Suprapubic skin (tissue), 4 donors: ENCODE measurements around the gene SPRYD3. TPM values are rescaled to one million over a fixed set of nuclear protein-coding genes. Genes with fewer than 3 reads are reported as not detected.
A peak's percentile ranks its signal among the peaks of the same experiment; 100 is the strongest.

Experiments
- DNase-seq, 2 donors: peaks; one replicate each; pipeline ENCODE4 v3.0.0-alpha.2; 2019; ENCODE audit warnings: low spot score in 2 of 2
- H3K27ac ChIP-seq: fragments of 200-600 bp; sonication (generic); one replicate; pipeline ENCODE4 v1.5.1; 2019
- H3K27me3 ChIP-seq: fragments of 200-600 bp; sonication (generic); one replicate; pipeline ENCODE4 v1.5.1; 2019
- H3K36me3 ChIP-seq: fragments of 200-600 bp; sonication (generic); one replicate; pipeline ENCODE4 v1.5.1; 2019
- H3K4me1 ChIP-seq: fragments of 200-600 bp; sonication (generic); one replicate; pipeline ENCODE4 v1.5.1; 2019
- H3K4me3 ChIP-seq: fragments of 200-600 bp; sonication (generic); one replicate; pipeline ENCODE4 v1.5.1; 2019; ENCODE audit warnings: mild to moderate bottlenecking
- H3K9me3 ChIP-seq: fragments of 200-600 bp; sonication (generic); one replicate; pipeline ENCODE4 v1.5.1; 2019
- EP300 ChIP-seq: sonication (generic); formaldehyde crosslinking; IDR thresholded peaks from one replicate; pipeline ENCODE4 v1.6.1; 2017; ENCODE audit warnings: antibody characterized with exemption
- POLR2A ChIP-seq, 2 donors: fragments of 450-650 bp; IDR thresholded peaks; one replicate each; pipeline ENCODE4 v1.6.1; 2017; ENCODE audit warnings: antibody characterized with exemption in 2 of 2, mild to moderate bottlenecking in 2 of 2, moderate library complexity in 2 of 2
- POLR2AphosphoS5 ChIP-seq, 3 donors: sonication (generic); formaldehyde crosslinking; IDR thresholded peaks; one replicate each; pipeline ENCODE4 v1.6.1; 2017; ENCODE audit warnings: antibody characterized with exemption in 3 of 3
- WGBS: methylation state at CpG from one replicate; pipeline ENCODE4 v1.1.5; 2018; 5-methylcytosine and 5-hydroxymethylcytosine counted together
- total RNA-seq, 4 donors: library from RNA; depleted of rRNA; stranded (reverse); fragments of >200 nt; gene quantifications; one replicate each; pipeline ENCODE4 v1.1.0, GENCODE V29; 2016
- TF ChIP-seq, protein P1 (sequence below), 2 donors: fragments of 200-600 bp in 1 of 2; fragments of 450-650 bp in 1 of 2; sonication (generic) in 1 of 2; IDR thresholded peaks; one replicate each; pipeline ENCODE4 v1.5.1; 2016 to 2019; ENCODE audit warnings: antibody characterized with exemption in 2 of 2, mild to moderate bottlenecking in 1 of 2, moderate library complexity in 1 of 2

Gene SPRYD3
- total RNA-seq, 4 donors from 2014 or later = 26.4 to 44.0 (median 34.4) TPM

DNA sequence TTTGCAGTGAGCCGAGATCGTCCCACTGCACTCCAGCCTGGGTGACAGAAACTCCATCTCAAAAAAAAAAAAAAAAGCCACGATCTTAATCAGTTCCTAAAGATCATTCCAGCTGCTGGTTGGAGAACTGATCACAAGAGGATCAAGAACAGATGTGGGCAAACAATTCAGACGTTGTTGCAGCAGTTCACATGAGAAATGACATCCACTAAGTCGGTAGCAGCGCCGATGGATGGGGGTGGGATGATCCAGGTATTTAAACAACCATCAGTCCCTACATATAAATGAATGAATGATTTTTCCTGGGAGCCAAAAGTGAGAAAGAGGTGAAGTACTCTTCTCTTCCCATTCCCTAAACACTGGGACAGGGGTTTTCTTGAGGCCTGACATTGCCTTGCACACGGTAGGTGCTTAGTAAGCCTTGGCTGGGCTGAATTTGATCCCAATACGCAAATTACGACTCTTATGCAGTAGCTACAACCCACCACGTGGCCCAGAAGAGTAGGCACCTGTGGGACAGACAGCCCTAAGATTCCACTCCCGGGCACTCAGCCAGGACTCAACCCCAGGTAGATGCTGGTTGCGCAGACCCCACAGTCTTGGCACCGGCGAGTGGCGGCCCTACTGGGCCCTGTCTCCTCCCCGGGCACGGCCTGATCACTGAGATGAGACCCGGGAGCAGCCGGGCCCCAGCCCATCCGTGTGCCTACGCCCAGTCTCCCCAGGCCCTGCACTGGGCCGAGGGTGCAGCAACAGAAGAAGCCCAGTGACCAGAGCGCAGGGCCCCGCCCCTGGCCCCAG, 565 bp downstream of the SPRYD3 start:
- H3K36me3 ChIP-seq = peaks cover 31% of the 10 kb centered on the region
- no peaks in the 10 kb centered on the region for H3K9me3 ChIP-seq
- 45% methylated on average over 10 of the region's 25 CpGs for WGBS
- no peak for TF ChIP-seq EP300
- TF ChIP-seq, protein P1, sequence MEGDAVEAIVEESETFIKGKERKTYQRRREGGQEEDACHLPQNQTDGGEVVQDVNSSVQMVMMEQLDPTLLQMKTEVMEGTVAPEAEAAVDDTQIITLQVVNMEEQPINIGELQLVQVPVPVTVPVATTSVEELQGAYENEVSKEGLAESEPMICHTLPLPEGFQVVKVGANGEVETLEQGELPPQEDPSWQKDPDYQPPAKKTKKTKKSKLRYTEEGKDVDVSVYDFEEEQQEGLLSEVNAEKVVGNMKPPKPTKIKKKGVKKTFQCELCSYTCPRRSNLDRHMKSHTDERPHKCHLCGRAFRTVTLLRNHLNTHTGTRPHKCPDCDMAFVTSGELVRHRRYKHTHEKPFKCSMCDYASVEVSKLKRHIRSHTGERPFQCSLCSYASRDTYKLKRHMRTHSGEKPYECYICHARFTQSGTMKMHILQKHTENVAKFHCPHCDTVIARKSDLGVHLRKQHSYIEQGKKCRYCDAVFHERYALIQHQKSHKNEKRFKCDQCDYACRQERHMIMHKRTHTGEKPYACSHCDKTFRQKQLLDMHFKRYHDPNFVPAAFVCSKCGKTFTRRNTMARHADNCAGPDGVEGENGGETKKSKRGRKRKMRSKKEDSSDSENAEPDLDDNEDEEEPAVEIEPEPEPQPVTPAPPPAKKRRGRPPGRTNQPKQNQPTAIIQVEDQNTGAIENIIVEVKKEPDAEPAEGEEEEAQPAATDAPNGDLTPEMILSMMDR (IDR thresholded peaks at IDR 0.05) = no peak
- no peak for TF ChIP-seq POLR2A (IDR thresholded peaks at IDR 0.05)
- no peak for TF ChIP-seq POLR2AphosphoS5 (IDR thresholded peaks at IDR 0.05)
- H3K4me3 ChIP-seq = peak overlapping the region; percentile 65
- no peaks in the 10 kb centered on the region for H3K27me3 ChIP-seq
- H3K4me1 ChIP-seq = peaks cover 33% of the 10 kb centered on the region
- DNase-seq = peak in 1 of 2 donors; percentile 63
- peak overlapping the region; percentile 82 for H3K27ac ChIP-seq

DNA sequence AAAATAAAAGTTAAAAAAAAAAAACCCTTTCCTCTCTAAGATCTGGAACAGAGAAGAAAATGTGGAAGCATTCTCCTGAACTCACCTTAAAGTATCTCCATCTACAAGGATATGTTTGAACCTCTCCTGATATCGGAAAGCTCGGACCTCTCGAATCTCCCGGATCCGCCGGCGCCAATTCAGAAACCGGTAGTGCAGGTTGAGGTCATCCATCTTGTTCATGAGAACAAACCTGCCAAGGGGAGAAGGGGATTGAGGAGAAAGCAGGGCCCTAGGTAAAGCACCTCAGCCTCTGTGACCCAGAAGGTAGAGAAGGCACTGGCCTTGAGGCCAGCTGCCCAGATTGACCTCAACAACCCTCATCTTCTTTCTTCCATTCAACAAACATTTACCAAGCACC, 2.2 kb downstream of the SPRYD3 start:
- TF ChIP-seq EP300 (no peak), POLR2AphosphoS5 (IDR thresholded peaks at IDR 0.05) (no peak), POLR2A (IDR thresholded peaks at IDR 0.05) (no peak)
- peaks cover 35% of the 10 kb centered on the region for H3K36me3 ChIP-seq
- H3K9me3 ChIP-seq = no peaks in the 10 kb centered on the region
- no peak overlapping the region for H3K27ac ChIP-seq
- WGBS = 81% methylated on average over 8 of the region's 8 CpGs
- H3K4me1 ChIP-seq = peaks cover 48% of the 10 kb centered on the region
- peak in 1 of 2 donors; percentile 69 for DNase-seq
- H3K4me3 ChIP-seq = no peak overlapping the region
- H3K27me3 ChIP-seq = no peaks in the 10 kb centered on the region

DNA sequence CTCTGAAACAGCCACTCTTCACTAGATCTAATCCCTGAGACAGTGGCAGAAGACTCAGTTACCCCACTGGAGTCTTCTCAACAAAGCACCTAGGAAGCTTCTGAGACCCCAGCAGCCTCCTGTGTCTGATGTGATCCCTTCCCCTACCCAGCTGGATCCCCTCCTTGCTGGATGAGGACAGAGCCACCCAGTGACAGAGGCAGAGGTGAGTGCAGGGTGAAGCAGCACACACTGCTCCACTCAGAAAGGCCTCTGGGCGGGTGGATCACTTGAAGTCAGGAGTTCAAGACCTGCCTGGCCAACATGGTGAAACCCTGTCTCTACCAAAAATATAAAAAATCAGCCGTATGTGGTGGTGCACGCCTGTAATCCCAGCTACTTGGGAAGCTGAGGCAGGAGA, 2.7 kb downstream of the SPRYD3 start:
- DNase-seq = peak in 1 of 2 donors; percentile 61
- Histone ChIP-seq H3K27ac (no peak overlapping the region), H3K4me1 (peaks cover 54% of the 10 kb centered on the region), H3K9me3 (no peaks in the 10 kb centered on the region), H3K27me3 (no peaks in the 10 kb centered on the region), H3K36me3 (peaks cover 35% of the 10 kb centered on the region), H3K4me3 (no peak overlapping the region)
- TF ChIP-seq POLR2A (IDR thresholded peaks at IDR 0.05) = no peak
- no peak for TF ChIP-seq EP300
- TF ChIP-seq POLR2AphosphoS5 (IDR thresholded peaks at IDR 0.05) = no peak
- TF ChIP-seq, protein P1 (IDR thresholded peaks at IDR 0.05) = no peak
- WGBS = 97% methylated on average over 3 of the region's 3 CpGs

DNA sequence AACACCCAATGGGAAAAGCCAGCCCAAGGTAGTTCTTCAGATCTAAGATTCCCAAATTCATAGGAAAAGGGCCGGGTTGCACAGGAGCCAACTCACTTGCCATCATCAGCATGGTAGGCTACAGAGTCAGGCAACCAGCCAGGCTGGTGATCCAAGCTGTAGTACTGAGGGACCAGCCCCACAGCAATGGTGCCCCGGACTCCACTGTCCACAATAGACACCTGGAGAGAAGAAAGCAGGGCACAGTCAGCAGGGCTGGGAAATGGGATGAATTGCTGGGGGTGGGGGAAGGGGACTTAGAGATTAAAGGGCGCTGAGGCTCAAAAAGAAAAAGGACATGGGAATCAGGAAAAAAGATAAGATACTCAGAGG, 4.2 kb downstream of the SPRYD3 start:
- peaks cover 43% of the 10 kb centered on the region for H3K36me3 ChIP-seq
- DNase-seq = peak in 1 of 2 donors; percentile 53
- WGBS = 87% methylated on average over 3 of the region's 3 CpGs
- no peak overlapping the region for H3K4me3 ChIP-seq
- no peaks in the 10 kb centered on the region for H3K27me3 ChIP-seq
- peaks cover 65% of the 10 kb centered on the region for H3K4me1 ChIP-seq
- H3K27ac ChIP-seq = no peak overlapping the region
- no peaks in the 10 kb centered on the region for H3K9me3 ChIP-seq
- TF ChIP-seq EP300 (no peak), POLR2A (IDR thresholded peaks at IDR 0.05) (no peak), POLR2AphosphoS5 (IDR thresholded peaks at IDR 0.05) (no peak)
- TF ChIP-seq, protein P1 (IDR thresholded peaks at IDR 0.05) = no peak

DNA sequence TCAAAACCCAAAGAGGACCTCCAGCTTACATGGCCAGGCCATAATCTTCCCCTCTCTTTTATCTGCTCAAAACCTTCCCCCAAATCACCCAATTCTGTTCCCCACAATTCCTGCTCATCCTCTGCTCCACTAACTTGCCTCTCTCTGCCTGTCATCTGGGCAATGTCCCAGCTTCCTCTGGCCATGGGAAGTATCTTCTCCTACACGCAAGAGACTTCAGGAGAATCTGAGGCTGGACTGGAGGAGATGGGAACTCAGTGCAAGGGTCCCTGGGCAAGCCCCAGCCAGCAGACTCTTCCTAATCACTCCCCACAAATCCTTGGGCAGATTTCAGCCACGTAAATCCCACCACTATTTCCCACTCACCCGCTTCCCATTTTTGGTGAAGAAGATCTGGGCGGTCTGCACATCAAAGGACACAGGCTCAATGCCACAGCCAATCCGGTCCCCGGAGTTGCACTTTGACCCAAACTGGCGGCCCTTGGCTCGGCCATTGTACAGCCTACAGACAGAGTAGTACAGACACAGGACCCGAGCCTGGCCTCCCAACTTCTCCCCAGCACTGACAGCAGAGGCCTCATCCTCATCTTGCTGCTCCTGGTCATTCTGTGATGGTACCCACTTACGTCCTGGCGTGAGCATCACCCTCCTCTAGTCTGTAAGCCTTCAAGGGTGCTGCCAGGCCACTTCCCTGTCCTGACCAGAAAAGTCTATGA, 4.7 kb downstream of the SPRYD3 start:
- WGBS = 93% methylated on average over 11 of the region's 11 CpGs
- TF ChIP-seq POLR2A (IDR thresholded peaks at IDR 0.05) (no peak), POLR2AphosphoS5 (IDR thresholded peaks at IDR 0.05) (no peak), EP300 (no peak)
- TF ChIP-seq, protein P1 (IDR thresholded peaks at IDR 0.05) = no peak
- peak in 1 of 2 donors; percentile 77 for DNase-seq
- H3K27ac ChIP-seq = peak overlapping the region; percentile 9
- no peak overlapping the region for H3K4me3 ChIP-seq
- no peaks in the 10 kb centered on the region for H3K9me3 ChIP-seq
- peaks cover 66% of the 10 kb centered on the region for H3K4me1 ChIP-seq
- H3K27me3 ChIP-seq = no peaks in the 10 kb centered on the region
- H3K36me3 ChIP-seq = peaks cover 43% of the 10 kb centered on the region
